Measurements from ENCODE around the gene MRPL43.

Gene MRPL43

DNA sequence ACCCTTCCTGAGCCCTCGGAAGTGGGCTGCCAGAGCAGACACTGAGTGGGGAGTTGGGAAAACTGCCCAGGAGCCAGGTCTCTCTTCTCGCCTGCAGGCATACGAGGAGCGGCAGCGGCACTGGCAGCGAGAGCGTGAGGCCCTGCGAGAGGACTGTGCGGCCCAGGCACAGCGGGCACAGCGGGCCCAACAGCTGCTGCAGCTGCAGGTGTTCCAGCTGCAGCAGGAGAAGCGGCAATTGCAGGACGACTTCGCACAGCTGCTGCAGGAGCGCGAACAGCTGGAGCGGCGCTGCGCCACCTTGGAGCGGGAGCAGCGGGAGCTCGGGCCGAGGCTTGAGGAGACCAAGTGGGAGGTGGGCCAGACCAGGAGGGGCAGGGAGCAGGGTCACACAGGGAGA lies 18.1 kb upstream of the MRPL43 start:
- no peak overlapping the region for H3K4me3 ChIP-seq (replicated peaks; ENCODE audit: insufficient read depth, low read length)
- no peaks in the 10 kb centered on the region for H3K27me3 ChIP-seq (ENCODE audit: insufficient read depth, poor library complexity, severe bottlenecking)
- no peak for DNase-seq (ENCODE audit: low read depth in 1 of 2, low spot score in 1 of 2)
- no peak for TF ChIP-seq REST (IDR thresholded peaks at IDR 0.05; ENCODE audit: insufficient replicate concordance, low read depth)
- TF ChIP-seq POLR2AphosphoS5 (IDR thresholded peaks at IDR 0.05; ENCODE audit: low read depth): no peak
- TF ChIP-seq CTCF (IDR thresholded peaks at IDR 0.05; ENCODE audit: insufficient read depth, low read length): no peak
- TF ChIP-seq GABPA (IDR thresholded peaks at IDR 0.05; ENCODE audit: low read depth): no peak
- no peak for TF ChIP-seq SPI1 (IDR thresholded peaks at IDR 0.05; ENCODE audit: borderline replicate concordance, low read depth)
- H3K27ac ChIP-seq (replicated peaks): no peak overlapping the region

- DNase-seq (ENCODE audit: low read depth in 1 of 2, low spot score in 1 of 2): no peak
- H3K27me3 ChIP-seq (ENCODE audit: insufficient read depth, poor library complexity, severe bottlenecking): no peaks in the 10 kb centered on the region
- H3K27ac ChIP-seq (replicated peaks): no peak overlapping the region
- no peak overlapping the region for H3K4me3 ChIP-seq (replicated peaks; ENCODE audit: insufficient read depth, low read length)
- TF ChIP-seq CTCF (IDR thresholded peaks at IDR 0.05; ENCODE audit: insufficient read depth, low read length) (no peak), REST (IDR thresholded peaks at IDR 0.05; ENCODE audit: insufficient replicate concordance, low read depth) (no peak), SPI1 (IDR thresholded peaks at IDR 0.05; ENCODE audit: borderline replicate concordance, low read depth) (no peak), POLR2AphosphoS5 (IDR thresholded peaks at IDR 0.05; ENCODE audit: low read depth) (no peak), GABPA (IDR thresholded peaks at IDR 0.05; ENCODE audit: low read depth) (no peak)
These were observed 16.4 kb upstream of the MRPL43 start for GRCh38 chr10:101003639-101004206.

DNA sequence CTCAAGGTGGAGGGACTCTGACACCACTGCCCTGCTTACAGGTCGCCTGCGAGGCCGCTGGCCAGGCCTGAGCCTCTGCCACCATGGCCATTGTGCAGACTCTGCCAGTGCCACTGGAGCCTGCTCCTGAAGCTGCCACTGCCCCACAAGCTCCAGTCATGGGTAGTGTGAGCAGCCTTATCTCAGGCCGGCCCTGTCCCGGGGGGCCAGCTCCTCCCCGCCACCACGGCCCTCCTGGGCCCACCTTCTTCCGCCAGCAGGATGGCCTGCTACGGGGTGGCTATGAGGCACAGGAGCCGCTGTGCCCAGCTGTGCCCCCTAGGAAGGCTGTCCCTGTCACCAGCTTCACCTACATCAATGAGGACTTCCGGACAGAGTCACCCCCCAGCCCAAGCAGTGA lies 15.2 kb upstream of the MRPL43 start:
- Histone ChIP-seq H3K27me3 (ENCODE audit: insufficient read depth, poor library complexity, severe bottlenecking) (no peaks in the 10 kb centered on the region), H3K27ac (replicated peaks) (no peak overlapping the region), H3K4me3 (replicated peaks; ENCODE audit: insufficient read depth, low read length) (no peak overlapping the region)
- TF ChIP-seq SPI1 (IDR thresholded peaks at IDR 0.05; ENCODE audit: borderline replicate concordance, low read depth): no peak
- no peak for TF ChIP-seq POLR2AphosphoS5 (IDR thresholded peaks at IDR 0.05; ENCODE audit: low read depth)
- no peak for TF ChIP-seq GABPA (IDR thresholded peaks at IDR 0.05; ENCODE audit: low read depth)
- no peak for DNase-seq (ENCODE audit: low read depth in 1 of 2, low spot score in 1 of 2)

DNA sequence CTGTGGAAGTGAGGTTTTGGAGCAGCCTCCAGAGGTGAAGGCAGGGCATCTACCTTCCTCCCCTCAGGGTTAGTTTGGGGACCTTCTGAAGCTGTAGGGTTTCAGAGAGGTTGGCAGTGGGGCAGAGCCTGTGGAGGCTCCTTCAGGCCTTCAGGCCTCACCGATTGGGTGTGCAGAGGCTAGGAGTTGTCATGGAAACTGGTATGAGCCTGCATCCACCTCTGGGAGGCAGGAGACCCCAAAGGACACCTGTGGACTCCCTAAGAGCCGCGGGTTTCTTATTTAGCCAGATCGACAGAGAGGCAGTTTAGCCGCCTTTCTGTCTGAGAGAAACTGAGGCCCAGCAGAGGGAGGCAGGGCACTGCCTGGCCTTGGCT lies 14.3 kb upstream of the MRPL43 start:
- Histone ChIP-seq H3K27me3 (ENCODE audit: insufficient read depth, poor library complexity, severe bottlenecking) (no peaks in the 10 kb centered on the region), H3K4me3 (replicated peaks; ENCODE audit: insufficient read depth, low read length) (no peak overlapping the region), H3K27ac (replicated peaks) (no peak overlapping the region)
- TF ChIP-seq SPI1 (IDR thresholded peaks at IDR 0.05; ENCODE audit: borderline replicate concordance, low read depth): no peak
- no peak for TF ChIP-seq POLR2AphosphoS5 (IDR thresholded peaks at IDR 0.05; ENCODE audit: low read depth)
- no peak for DNase-seq (ENCODE audit: low read depth in 1 of 2, low spot score in 1 of 2)

Measured in HL-60 (cell line).